Adrenal gland (tissue), 5 donors: ENCODE measurements around the gene ARHGEF28.

Experiments
- CTCF ChIP-seq, 6 experiments: fragments of 450-650 bp in 4 of 6; fragments of 200-600 bp in 2 of 6; sonication (generic) in 1 of 6; IDR thresholded peaks; 1 replicate in 5 of 6; 2 replicates in 1 of 6; pipeline versions ENCODE4 v1.5.1 to v1.8.0; 2016 to 2021; ENCODE audit warnings: antibody characterized with exemption in 6 of 6, mild to moderate bottlenecking in 2 of 6, moderate library complexity in 1 of 6
- POLR2A ChIP-seq, 2 donors: fragments of 450-650 bp; IDR thresholded peaks; one replicate each; pipeline ENCODE4 v1.6.1; 2017; ENCODE audit warnings: antibody characterized with exemption in 2 of 2, mild to moderate bottlenecking in 2 of 2, moderate library complexity in 1 of 2
- donor health status: DM: no; HTN: no; CAD: no.

- no peak for TF ChIP-seq CTCF (IDR thresholded peaks at IDR 0.05)
- TF ChIP-seq POLR2A (IDR thresholded peaks at IDR 0.05) = no peak
Observed at GRCh38 chr5:73781107-73781768, 155.2 kb downstream of the ARHGEF28 start.
